Chondrocyte (in vitro differentiated cells): Measurements from ENCODE around the gene DMD. TPM values are rescaled to one million over a fixed set of nuclear protein-coding genes. Genes with fewer than 3 reads are reported as not detected.

ENCODE experiments used
- DNase-seq: peaks from one replicate; pipeline ENCODE4 v3.0.0; 2021; ENCODE audit warnings: mixed read lengths, low spot score
- H3K27ac Mint-ChIP-seq: one replicate; pipeline ENCODE4 v1.8.0; 2021; ENCODE audit warnings: mild to moderate bottlenecking, moderate library complexity, mixed read lengths; ENCODE audit not compliant: unreplicated experiment
- H3K27me3 Mint-ChIP-seq: 2 replicates; pipeline ENCODE4 v1.8.0; 2021; ENCODE audit warnings: low read depth, mixed read lengths
- H3K36me3 Mint-ChIP-seq: 2 replicates; pipeline ENCODE4 v1.8.0; 2021; ENCODE audit warnings: low read depth, mixed read lengths
- H3K4me1 Mint-ChIP-seq: 2 replicates; pipeline ENCODE4 v1.8.0; 2021; ENCODE audit warnings: low read depth, mild to moderate bottlenecking, mixed read lengths
- H3K4me3 Mint-ChIP-seq: one replicate; pipeline ENCODE4 v1.8.0; 2021; ENCODE audit warnings: mild to moderate bottlenecking, moderate library complexity, mixed read lengths; ENCODE audit not compliant: unreplicated experiment
- H3K9me3 Mint-ChIP-seq: 2 replicates; pipeline ENCODE4 v1.8.0; 2021; ENCODE audit warnings: low read depth, mixed read lengths
- CTCF ChIP-seq: fragments of 200-600 bp; sonication (generic); IDR thresholded peaks from 2 replicates; pipeline ENCODE4 v1.5.0; 2021; ENCODE audit warnings: antibody characterized with exemption, mild to moderate bottlenecking, moderate library complexity
- total RNA-seq: library from RNA; stranded (reverse); gene quantifications from 3 replicates; pipeline ENCODE4 v1.2.1, GENCODE V29; 2021

Gene DMD
- total RNA-seq, 1 donor from 2014 or later, result 201 TPM

GRCh38 chrX:31181377-31182000 is 2029.9 kb downstream of the DMD start:
- TF ChIP-seq CTCF, result no peak
- Mint-ChIP-seq H3K27me3 (no peaks in the 10 kb centered on the region), H3K4me1 (peaks cover 4% of the 10 kb centered on the region), H3K36me3 (peaks cover 30% of the 10 kb centered on the region), H3K27ac (no peak overlapping the region), H3K4me3 (no peak overlapping the region), H3K9me3 (peaks cover 2% of the 10 kb centered on the region)
- no peak for DNase-seq

GRCh38 chrX:31179203-31179602 is 2032.1 kb downstream of the DMD start:
- H3K4me3 Mint-ChIP-seq, result no peak overlapping the region
- H3K9me3 Mint-ChIP-seq, result peaks cover 2% of the 10 kb centered on the region
- peaks cover 27% of the 10 kb centered on the region for H3K36me3 Mint-ChIP-seq
- DNase-seq, result no peak
- no peak for TF ChIP-seq CTCF
- H3K27ac Mint-ChIP-seq, result no peak overlapping the region
- no peaks in the 10 kb centered on the region for H3K27me3 Mint-ChIP-seq
- H3K4me1 Mint-ChIP-seq, result peaks cover 4% of the 10 kb centered on the region

- no peak for TF ChIP-seq CTCF
- DNase-seq, result no peak
- no peaks in the 10 kb centered on the region for H3K27me3 Mint-ChIP-seq
These were observed 2032.6 kb downstream of the DMD start for GRCh38 chrX:31178769-31179125.

GRCh38 chrX:31178064-31178768 is 2033.1 kb downstream of the DMD start:
- Mint-ChIP-seq H3K4me3 (no peak overlapping the region), H3K27ac (peak overlapping the region; percentile 18), H3K27me3 (no peaks in the 10 kb centered on the region), H3K9me3 (peaks cover 2% of the 10 kb centered on the region), H3K4me1 (peaks cover 4% of the 10 kb centered on the region), H3K36me3 (peaks cover 25% of the 10 kb centered on the region)
- no peak for TF ChIP-seq CTCF
- DNase-seq, result no peak

More at GRCh38 chrX:31178769-31179125, 2032.6 kb downstream of the DMD start:
- Mint-ChIP-seq H3K4me3 (no peak overlapping the region), H3K9me3 (peaks cover 2% of the 10 kb centered on the region), H3K4me1 (peaks cover 4% of the 10 kb centered on the region), H3K27ac (no peak overlapping the region), H3K36me3 (peaks cover 25% of the 10 kb centered on the region)

GRCh38 chrX:31170792-31171191 is 2040.6 kb downstream of the DMD start:
- H3K27me3 Mint-ChIP-seq, result no peaks in the 10 kb centered on the region
- no peak for DNase-seq
- peaks cover 2% of the 10 kb centered on the region for H3K9me3 Mint-ChIP-seq
- no peak for TF ChIP-seq CTCF
- peaks cover 7% of the 10 kb centered on the region for H3K4me1 Mint-ChIP-seq
- no peak overlapping the region for H3K4me3 Mint-ChIP-seq
- no peak overlapping the region for H3K27ac Mint-ChIP-seq
- peaks cover 27% of the 10 kb centered on the region for H3K36me3 Mint-ChIP-seq
